ENCODE results near the gene COBL.

- TF ChIP-seq EP300 (IDR thresholded peaks at IDR 0.05; ENCODE audit: borderline replicate concordance) = no peak
- no peak for TF ChIP-seq RAD21 (IDR thresholded peaks at IDR 0.05; ENCODE audit: low read depth)
- TF ChIP-seq MAX (IDR thresholded peaks at IDR 0.05) = 0 out of 2 replicates have a peak, but pooled peaks have one; percentile 52
- TF ChIP-seq FOXM1 (IDR thresholded peaks at IDR 0.05; ENCODE audit: borderline replicate concordance, low read depth) = no peak
- 0 out of 2 replicates have a peak, but pooled peaks have one; percentile 26 for TF ChIP-seq TAF1 (IDR thresholded peaks at IDR 0.05; ENCODE audit: low read depth)
- no peak for TF ChIP-seq CEBPB (IDR thresholded peaks at IDR 0.05)
- no peak for TF ChIP-seq EGR1 (IDR thresholded peaks at IDR 0.05)
- no peak for TF ChIP-seq NFIC (IDR thresholded peaks at IDR 0.05)
- TF ChIP-seq USF1 (IDR thresholded peaks at IDR 0.05) = no peak
- no peak for TF ChIP-seq CREB1 (IDR thresholded peaks at IDR 0.05; ENCODE audit: low read depth)
- TF ChIP-seq ZBTB7A (IDR thresholded peaks at IDR 0.05; ENCODE audit: low read depth) = no peak; the same call in 1 of the 2 replicates
- no peak for TF ChIP-seq REST (IDR thresholded peaks at IDR 0.05; ENCODE audit: low read depth)
- no peak for TF ChIP-seq YY1 (IDR thresholded peaks at IDR 0.05; ENCODE audit: low read depth)
Observed at GRCh38 chr7:51316262-51316665, 345 bp downstream of the COBL start.
